Smooth muscle cell (in vitro differentiated cells): ENCODE results near the gene PERP. TPM values are rescaled to one million over a fixed set of nuclear protein-coding genes. Genes with fewer than 3 reads are reported as not detected.

Experiments
- DNase-seq: peaks from one replicate; lab custom pipeline; 2025; ENCODE audit not compliant: unreplicated experiment; lab: John Stamatoyannopoulos, UW
- H2AFZ ChIP-seq: fragments of 200-600 bp; sonication (generic); 2 replicates; pipeline ENCODE4 v1.6.0; 2016; ENCODE audit warnings: antibody characterized with exemption, low read depth, mild to moderate bottlenecking
- H3F3A ChIP-seq: fragments of 200-600 bp; sonication (generic); 2 replicates; pipeline ENCODE4 v1.6.0; 2017; ENCODE audit warnings: antibody characterized with exemption, low read depth
- H3K27ac ChIP-seq: fragments of 200-600 bp; sonication (generic); 2 replicates; pipeline ENCODE4 v1.5.1; 2016; ENCODE audit warnings: low read depth, mild to moderate bottlenecking
- H3K27me3 ChIP-seq: fragments of 200-600 bp; sonication (generic); 2 replicates; pipeline ENCODE4 v1.6.1; 2016; ENCODE audit warnings: low read depth, mild to moderate bottlenecking
- H3K36me3 ChIP-seq: fragments of 200-600 bp; sonication (generic); 2 replicates; pipeline ENCODE4 v1.5.1; 2016; ENCODE audit warnings: low read depth
- H3K4me1 ChIP-seq: fragments of 200-600 bp; sonication (generic); 2 replicates; pipeline ENCODE4 v1.5.1; 2016; ENCODE audit warnings: low read depth
- H3K4me2 ChIP-seq: fragments of 200-600 bp; sonication (generic); 2 replicates; pipeline ENCODE4 v1.6.0; 2016; ENCODE audit warnings: mild to moderate bottlenecking
- H3K4me3 ChIP-seq: fragments of 200-600 bp; sonication (generic); 2 replicates; pipeline ENCODE4 v1.5.1; 2016; ENCODE audit warnings: mild to moderate bottlenecking
- H3K79me2 ChIP-seq: fragments of 200-600 bp; sonication (generic); 2 replicates; pipeline ENCODE4 v1.6.0; 2016; ENCODE audit warnings: low read depth, mild to moderate bottlenecking
- H3K9ac ChIP-seq: fragments of 200-600 bp; sonication (generic); 2 replicates; pipeline ENCODE4 v1.6.0; 2016; ENCODE audit warnings: low read depth
- H3K9me3 ChIP-seq: fragments of 200-600 bp; sonication (generic); replicated peaks from 2 replicates; pipeline ENCODE4 v1.5.1; 2016; ENCODE audit warnings: low read depth
- H4K20me1 ChIP-seq: fragments of 200-600 bp; sonication (generic); 2 replicates; pipeline ENCODE4 v1.6.0; 2016; ENCODE audit warnings: low read depth
- WGBS: methylation state at CpG from one replicate; pipeline ENCODE4 v1.1.7; 2016; ENCODE audit warnings: low lambda C conversion rate; 5-methylcytosine and 5-hydroxymethylcytosine counted together
- polyA plus RNA-seq: library from polyadenylated mRNA; unstranded; fragments of >200 nt; fragmentation: Nextera tagmentation; extraction: Ambion mirVana; gene quantifications from 2 replicates; pipeline ENCODE4 v1.2.1, GENCODE V29; 2016
- total RNA-seq: library from RNA; depleted of rRNA; stranded (reverse); fragments of >200 nt; gene quantifications from 2 replicates; pipeline ENCODE4 v1.2.3, GENCODE V29; 2014
- TF ChIP-seq, protein P1 (sequence below): fragments of 200-600 bp; sonication (generic); IDR thresholded peaks from 2 replicates; pipeline ENCODE4 v1.5.1; 2017; ENCODE audit warnings: borderline replicate concordance, mild to moderate bottlenecking, antibody characterized with exemption; ENCODE audit not compliant: insufficient read depth, poor library complexity, severe bottlenecking

PERP gene
- total and polyA plus RNA-seq, 2 experiments from 2014 or later = 70.9 to 237 TPM

DNA sequence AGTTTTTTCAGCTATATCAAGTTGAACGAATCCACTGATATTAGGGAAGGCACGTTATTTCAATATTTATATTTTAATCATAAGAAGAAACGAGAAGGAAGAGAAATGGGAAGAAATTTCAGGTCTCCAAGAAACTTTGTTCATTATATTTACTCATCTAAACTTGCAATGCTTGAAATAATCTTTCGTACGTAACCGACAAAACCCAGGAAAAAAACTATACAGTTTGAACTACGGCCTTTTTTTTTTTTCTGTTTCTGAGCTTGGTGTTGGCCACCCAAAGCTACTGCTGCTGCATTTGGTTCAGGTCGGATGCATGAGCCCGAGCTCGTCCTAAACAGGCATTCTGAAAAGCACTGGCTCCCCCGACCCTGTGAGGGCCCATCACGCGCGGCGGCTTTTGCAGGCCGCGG, 548 bp downstream of the PERP start:
- H3K27ac ChIP-seq = peak overlapping the region; percentile 84
- TF ChIP-seq, protein P1, sequence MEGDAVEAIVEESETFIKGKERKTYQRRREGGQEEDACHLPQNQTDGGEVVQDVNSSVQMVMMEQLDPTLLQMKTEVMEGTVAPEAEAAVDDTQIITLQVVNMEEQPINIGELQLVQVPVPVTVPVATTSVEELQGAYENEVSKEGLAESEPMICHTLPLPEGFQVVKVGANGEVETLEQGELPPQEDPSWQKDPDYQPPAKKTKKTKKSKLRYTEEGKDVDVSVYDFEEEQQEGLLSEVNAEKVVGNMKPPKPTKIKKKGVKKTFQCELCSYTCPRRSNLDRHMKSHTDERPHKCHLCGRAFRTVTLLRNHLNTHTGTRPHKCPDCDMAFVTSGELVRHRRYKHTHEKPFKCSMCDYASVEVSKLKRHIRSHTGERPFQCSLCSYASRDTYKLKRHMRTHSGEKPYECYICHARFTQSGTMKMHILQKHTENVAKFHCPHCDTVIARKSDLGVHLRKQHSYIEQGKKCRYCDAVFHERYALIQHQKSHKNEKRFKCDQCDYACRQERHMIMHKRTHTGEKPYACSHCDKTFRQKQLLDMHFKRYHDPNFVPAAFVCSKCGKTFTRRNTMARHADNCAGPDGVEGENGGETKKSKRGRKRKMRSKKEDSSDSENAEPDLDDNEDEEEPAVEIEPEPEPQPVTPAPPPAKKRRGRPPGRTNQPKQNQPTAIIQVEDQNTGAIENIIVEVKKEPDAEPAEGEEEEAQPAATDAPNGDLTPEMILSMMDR = no peak
- H3F3A ChIP-seq = peaks cover 4% of the 10 kb centered on the region
- H3K4me3 ChIP-seq = peak overlapping the region; percentile 81
- H4K20me1 ChIP-seq = peaks cover 4% of the 10 kb centered on the region
- 2% methylated on average over 17 of the region's 17 CpGs for WGBS
- H3K9me3 ChIP-seq = no peaks in the 10 kb centered on the region
- H3K79me2 ChIP-seq = peaks cover 44% of the 10 kb centered on the region
- H2AFZ ChIP-seq = peak overlapping the region; percentile 41
- no peaks in the 10 kb centered on the region for H3K36me3 ChIP-seq
- H3K4me1 ChIP-seq = peaks cover 24% of the 10 kb centered on the region
- H3K9ac ChIP-seq = peak overlapping the region; percentile 83
- H3K27me3 ChIP-seq = peaks cover 11% of the 10 kb centered on the region
- H3K4me2 ChIP-seq = peak overlapping the region; percentile 85
- DNase-seq = no peak

DNA sequence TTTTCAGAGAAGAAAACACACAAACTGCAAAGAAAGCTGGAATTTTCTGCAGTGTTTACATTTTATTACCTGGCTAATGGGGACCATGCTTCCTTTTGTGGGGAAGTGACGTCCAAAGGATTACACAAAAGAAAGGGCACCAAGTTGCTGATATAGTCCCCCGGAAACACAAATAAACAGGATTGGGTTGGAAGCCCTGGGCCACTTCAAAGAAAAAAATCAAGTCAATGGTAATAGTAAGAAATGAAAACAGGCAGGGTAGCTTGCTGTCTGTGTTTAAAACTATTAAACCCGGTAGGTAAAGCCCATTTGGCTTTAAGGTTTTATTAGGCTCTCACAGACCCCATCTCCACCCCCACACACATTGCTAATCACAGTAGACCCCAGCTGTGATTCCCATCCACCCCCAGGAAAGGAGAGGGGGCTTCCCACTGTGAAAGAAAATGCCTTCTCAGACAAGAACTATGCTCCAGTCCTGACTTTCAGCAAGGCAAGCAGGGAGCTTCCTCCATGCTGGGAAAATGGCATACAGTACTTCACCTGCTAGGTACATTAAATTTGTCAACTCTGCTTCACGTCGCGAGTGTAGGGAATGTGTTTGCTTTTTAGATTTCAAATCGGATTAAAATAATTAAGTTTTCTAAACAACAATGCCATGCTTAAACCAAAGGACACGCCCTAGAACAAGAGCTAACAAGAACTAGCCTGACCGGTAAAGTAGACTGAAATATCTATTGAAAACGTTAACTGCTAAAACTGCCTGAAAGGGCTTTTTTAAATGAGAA, 1.1 kb downstream of the PERP start:
- DNase-seq = no peak
- TF ChIP-seq, protein P1 = no peak
- H3K4me3 ChIP-seq = peak overlapping the region; percentile 81
- H3K9ac ChIP-seq = peak overlapping the region; percentile 83
- H2AFZ ChIP-seq = peak overlapping the region; percentile 41
- 7% methylated on average over 10 of the region's 10 CpGs for WGBS
- peaks cover 4% of the 10 kb centered on the region for H4K20me1 ChIP-seq
- peak overlapping the region; percentile 84 for H3K27ac ChIP-seq
- H3K4me2 ChIP-seq = peak overlapping the region; percentile 85
- no peaks in the 10 kb centered on the region for H3K9me3 ChIP-seq
- H3K36me3 ChIP-seq = no peaks in the 10 kb centered on the region
- peaks cover 24% of the 10 kb centered on the region for H3K4me1 ChIP-seq
- peaks cover 48% of the 10 kb centered on the region for H3K79me2 ChIP-seq
- H3K27me3 ChIP-seq = peaks cover 11% of the 10 kb centered on the region
- peaks cover 4% of the 10 kb centered on the region for H3F3A ChIP-seq

DNA sequence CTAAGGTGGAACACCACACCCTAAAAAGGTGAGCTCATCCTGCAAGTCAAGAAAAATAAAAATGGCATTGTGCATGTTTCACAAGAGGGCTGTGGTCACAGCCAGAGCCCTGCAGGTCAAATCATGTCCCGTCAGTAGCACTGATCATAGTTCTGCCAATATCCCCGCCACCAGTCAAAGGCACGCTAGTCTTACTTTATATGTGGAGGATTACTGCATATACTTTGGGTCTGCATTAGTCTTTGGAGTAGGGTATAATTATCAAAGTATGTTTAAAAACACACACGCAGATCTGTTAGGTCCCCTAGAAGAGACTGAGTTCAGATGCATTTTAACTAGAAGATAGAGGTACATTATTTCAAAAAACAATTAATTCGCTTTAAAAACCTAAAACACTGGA, 1.8 kb downstream of the PERP start:
- Histone ChIP-seq H2AFZ (peak overlapping the region; percentile 41), H3F3A (peaks cover 4% of the 10 kb centered on the region), H3K4me3 (peak overlapping the region; percentile 81), H3K9me3 (no peaks in the 10 kb centered on the region), H3K4me1 (peaks cover 24% of the 10 kb centered on the region), H4K20me1 (peaks cover 4% of the 10 kb centered on the region), H3K9ac (peak overlapping the region; percentile 83), H3K79me2 (peaks cover 54% of the 10 kb centered on the region), H3K4me2 (peak overlapping the region; percentile 85), H3K36me3 (no peaks in the 10 kb centered on the region), H3K27ac (peak overlapping the region; percentile 84), H3K27me3 (peaks cover 11% of the 10 kb centered on the region)
- TF ChIP-seq, protein P1 = no peak
- no peak for DNase-seq
- WGBS = 43% methylated on average over 5 of the region's 5 CpGs
